CD4-positive, alpha-beta T cell treated with Interleukin-10 for 1 hour (primary cell): ENCODE data around the gene RSRC1.
"Not testable (repeated sequence)": the region's sequence is repeated elsewhere in the genome, so short reads cannot be mapped to it uniquely, and the experiment has no call there.

Experiments
- DNase-seq: peaks from one replicate; pipeline ENCODE4 v3.0.0-alpha.2; 2020

Gene RSRC1

DNA sequence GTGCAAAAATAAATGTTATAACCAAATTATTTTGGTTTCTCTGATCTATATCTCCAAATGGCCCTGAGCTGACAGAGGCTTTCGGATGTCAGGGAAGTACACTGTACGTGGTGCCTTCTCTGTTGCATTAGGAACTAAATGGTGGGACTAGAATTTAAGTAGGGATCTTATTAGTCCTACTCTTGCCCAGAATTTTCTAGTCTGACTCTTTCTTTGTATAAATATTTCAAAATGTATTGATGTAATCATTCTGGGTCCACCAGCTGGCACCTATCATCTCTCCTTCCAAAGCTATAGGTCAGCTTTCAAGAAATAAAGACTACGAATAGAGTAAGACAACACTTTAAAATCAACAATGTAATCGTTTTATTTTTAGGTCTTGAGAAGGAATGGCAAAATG lies 438.8 kb downstream of the RSRC1 start:
- DNase-seq: no peak

DNA sequence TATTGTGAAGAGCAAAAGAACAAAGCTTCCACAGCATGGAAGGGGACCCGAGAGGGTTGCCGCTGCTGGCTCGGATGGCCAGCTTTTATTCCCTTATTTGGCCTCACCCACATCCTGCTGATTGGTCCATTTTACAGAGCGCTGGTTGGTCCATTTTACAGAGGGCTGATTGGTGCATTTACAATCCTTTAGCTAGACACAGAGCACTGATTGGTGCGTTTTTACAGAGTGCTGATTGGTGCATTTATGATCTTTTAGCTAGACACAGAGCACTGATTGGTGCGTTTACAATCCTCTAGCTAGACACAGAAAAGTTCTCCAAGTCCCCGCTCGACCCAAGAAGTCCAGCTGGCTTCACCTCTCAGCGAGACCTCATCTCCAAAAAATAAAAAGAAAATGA lies 440.0 kb downstream of the RSRC1 start:
- not testable (repeated sequence) for DNase-seq

DNA sequence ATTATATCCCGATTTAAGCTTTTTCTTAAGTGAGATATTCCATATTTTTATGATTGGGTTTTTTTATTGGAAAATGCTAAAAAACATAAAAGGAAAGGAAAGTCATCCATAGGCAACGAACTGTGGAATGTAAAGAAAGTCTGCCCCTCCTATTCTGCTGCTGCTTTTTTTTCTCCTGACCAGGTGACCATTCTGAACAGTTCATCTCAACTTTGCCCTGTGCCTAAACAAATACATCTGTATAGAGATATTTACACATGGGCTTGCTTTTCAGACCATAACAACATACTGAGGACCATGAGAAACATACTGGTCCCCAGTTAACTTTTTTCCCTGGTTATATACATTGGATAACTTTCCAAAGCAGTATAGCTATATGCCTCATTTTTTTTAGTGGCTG lies 442.2 kb downstream of the RSRC1 start:
- DNase-seq: no peak

DNA sequence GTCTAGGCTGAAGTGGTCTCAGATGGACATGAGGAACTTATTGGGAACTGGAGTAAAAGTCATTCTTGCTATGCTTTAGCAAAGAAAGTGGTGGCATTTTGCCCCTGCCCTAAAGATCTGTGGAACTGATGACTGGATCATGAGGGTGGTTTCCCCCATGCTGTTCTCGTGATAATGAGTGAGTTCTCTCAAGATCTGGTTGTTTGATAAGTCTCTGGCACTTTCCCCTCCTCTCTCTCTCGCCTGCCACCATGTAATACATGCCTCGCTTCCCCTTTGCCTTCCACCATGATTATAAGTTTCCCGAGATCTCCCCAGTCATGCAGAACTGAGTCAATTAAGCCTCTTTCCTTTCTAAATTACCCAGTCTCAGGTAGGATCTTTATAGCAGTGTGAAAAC lies 449.6 kb downstream of the RSRC1 start:
- DNase-seq: no peak

DNA sequence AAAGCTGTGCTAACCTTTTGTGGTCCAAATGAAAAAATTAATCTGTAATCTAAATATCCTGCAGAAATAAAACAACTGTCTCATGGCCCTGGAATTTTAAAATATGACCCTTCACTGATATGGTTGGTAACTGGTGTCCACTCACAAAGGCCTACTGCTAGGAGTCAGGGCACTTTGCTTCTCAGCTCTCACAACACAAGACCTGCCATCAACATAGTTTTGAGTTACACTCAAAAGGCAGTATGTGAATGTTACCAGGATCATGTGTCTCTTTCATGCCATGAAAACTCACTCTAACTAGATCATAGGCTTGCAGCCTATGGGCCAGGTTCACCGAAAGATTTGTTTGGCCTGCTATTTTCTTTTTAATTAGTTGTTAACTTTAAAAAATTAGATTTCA lies 451.1 kb downstream of the RSRC1 start:
- no peak for DNase-seq

DNA sequence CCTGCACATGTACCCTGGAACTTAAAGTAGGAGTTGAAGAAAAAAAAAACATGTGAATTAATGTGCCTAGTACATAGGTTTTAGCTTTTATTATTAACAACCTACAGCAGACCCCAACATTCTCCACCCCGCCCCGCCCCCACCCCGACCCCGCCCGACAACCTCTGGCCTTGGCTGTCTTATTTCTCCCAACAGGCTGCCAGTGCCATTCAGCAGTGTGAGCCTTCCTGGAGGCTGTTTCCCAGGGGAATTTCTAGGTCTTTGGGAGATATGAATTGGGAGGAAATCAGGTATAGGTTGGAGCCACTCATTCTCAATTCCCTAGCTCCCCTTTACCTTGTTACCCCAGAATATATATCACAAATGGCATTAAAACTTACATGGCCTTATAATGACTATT lies 452.8 kb downstream of the RSRC1 start:
- no peak for DNase-seq

DNA sequence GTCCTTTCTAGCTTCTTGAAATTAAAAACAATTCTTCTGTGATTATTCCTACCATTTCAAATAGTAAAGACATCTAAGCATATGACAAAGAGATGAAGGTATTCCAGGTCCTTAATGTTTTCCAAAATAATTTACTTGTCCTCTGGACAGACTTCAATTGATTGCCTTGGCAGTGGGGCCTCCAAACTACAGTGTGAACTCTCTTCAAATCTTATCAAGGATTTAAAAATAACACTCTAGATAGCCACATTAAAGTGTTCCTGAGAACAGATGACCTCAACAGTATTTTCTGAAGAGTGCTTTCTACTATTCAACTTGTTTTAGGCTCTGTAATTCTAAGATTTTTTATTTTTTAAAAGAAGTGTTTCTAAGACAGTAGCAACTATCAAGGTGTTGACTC lies 453.2 kb downstream of the RSRC1 start:
- no peak for DNase-seq

DNA sequence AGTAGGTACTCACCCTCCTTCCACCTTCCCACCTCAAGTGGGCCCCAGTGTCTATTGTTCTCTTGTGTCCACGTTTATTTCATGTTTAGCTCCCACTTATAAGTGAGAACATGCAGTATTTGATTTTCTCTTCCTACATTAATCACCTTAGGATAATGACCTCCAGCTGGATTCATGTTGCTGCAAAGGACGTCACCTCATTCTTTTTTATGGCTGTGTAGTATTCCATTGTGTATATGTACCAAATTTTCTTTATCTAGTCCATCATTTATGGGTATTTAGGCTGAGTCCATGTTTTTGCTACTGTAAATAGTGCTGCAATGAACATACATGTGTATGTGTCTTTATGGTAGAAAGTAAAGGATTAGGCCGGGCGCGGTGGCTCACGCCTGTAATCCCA lies 455.2 kb downstream of the RSRC1 start:
- no peak for DNase-seq

DNA sequence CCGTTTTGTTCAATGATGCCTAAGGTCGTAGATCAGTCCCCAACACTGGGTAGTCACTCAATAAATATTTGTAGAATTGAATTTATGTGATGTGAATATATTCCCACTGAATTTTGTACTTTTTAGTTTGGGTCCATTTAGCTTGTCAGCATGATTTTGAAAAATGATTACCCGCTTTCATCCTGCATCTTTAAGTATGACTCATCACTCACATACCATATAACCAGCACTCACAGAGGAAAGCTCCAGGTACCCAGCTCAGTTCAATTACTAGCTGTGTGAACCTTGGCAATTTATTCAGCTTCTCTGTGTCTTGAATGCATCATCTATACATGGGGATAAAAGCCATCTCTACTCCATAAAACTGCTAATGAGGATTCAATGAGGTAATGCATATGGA lies 458.9 kb downstream of the RSRC1 start:
- DNase-seq: no peak

DNA sequence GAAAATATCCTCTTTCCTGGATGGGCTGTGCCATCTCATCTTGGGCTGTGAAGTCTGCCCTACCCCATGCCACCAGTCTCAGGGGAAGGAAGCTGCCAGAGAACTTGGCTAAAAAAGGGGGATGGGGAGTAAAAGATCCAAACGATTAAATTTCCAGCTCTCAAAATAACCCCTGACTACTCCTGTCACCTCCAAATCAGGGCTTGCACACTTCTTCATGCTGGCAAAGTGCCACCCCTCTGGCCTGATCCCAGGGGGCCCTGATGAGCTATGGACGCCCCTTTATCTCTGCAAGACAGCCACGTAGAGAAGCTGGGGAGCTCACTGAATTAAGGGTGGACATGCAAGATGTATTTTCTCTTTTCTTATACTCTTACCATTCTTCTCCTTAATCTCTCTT lies 459.9 kb downstream of the RSRC1 start:
- DNase-seq: no peak

DNA sequence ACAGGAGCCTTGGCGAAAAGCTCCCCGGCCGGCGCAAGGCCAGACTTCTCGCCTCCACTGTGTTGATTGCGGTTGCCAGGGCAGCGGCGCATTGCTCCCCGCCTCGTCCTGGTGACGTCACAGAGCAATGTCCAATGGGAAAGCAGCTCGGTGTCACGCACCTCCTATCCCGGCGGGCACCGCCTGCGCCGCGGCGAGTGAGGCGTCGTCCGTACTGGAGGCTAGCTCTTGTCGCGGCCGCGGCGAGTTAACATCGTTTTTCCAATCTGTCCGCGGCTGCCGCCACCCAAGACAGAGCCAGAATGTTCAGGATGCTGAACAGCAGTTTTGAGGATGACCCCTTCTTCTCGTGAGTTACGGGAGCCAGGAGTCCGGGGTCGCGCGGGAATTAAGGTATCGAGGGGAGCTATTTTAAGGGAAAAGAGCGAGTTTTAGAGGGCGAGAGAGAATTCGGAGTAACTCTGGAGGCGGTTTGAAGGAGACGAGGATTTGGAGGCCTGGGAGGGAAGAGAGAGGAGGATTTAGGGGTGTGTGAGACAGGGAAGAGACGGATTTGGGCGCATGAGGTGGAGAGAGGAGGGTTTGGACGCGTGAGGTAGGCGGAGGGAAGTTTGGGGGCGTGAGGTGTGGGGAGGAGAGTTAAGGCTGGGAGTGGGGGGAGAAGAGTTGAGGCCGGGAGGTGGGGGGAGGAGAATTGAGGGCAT lies 461.3 kb downstream of the RSRC1 start, which contains the start of gene MLF1:
MLF1 (plus strand) TSS at position 196 of the 704 bp plus-strand sequence; CDS start at position 303, 107 bp downstream.
- DNase-seq: peak; percentile 91

DNA sequence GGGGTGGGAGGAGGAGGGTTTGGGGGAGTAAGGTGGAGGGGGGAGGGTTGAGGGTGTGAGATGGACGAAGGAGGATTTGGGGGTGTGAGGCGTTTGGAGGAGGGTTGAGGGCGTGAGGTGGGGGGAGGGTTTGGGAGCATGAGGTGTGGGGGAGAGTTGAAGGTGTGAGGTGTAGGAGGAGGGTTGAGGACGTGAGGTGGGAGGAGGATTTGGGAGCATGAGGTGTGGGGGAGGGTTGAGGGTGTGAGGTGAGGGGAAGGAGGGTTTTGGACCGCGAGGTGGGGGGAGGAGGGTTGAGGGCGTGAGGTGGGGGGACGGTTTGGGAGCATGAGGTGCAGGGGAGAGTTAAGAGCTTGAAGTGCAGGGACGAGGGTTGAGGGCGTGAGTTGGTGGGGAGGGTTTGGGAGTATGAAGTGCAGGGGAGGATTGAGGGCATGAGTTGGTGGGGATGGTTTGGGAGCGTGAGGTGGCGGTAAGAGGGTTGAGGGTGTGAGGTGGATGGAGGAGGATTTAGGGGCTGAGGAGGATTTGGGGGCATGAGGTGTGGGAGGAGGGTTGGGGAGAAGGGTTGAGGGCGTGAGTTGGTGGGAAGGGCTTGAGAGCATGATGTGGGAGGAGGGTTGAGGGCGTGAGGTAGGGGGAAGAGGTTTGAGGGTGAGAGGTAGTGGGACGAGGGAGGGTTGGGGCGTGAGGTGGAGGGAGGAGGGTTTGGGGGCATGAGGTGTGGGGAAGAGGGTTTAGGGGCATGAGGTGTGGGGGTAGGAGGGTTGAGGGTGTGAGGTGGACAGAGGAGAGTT lies 462.3 kb downstream of the RSRC1 start:
- no peak for DNase-seq

DNA sequence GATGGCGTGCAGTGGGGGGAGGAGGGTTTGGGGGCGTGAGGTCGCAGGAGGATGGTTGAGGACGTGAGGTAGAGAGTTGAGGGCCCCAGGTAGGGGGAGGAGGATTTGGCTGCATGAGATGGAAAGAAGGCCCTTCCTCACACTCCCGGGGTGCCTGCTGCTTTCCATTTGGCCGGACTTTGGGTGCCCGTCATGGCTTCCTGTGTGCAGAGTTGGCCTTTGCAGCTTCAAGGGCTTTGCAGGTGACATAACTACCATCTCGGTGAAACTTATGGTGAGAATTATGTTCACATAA lies 462.8 kb downstream of the RSRC1 start:
- no peak for DNase-seq

DNA sequence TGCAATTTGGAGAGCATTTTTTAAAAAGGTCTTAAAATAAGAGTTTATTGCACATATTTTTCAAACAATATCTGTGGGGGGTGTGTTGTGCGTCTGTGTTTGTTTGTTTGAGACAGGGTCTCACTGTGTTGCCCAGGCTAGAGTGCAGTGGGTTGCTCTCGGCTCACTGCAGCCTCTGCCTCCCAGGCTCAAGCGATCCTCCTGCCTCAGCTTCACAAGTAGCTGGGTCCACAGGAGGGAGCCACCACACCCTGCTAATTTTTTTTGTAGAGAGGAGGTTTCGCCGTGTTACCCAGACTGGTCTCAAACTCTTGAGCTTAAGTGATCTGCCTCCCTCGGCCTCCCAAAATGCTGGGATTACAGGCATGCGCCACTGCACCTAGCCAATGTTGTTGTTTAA lies 463.8 kb downstream of the RSRC1 start:
- no peak for DNase-seq

DNA sequence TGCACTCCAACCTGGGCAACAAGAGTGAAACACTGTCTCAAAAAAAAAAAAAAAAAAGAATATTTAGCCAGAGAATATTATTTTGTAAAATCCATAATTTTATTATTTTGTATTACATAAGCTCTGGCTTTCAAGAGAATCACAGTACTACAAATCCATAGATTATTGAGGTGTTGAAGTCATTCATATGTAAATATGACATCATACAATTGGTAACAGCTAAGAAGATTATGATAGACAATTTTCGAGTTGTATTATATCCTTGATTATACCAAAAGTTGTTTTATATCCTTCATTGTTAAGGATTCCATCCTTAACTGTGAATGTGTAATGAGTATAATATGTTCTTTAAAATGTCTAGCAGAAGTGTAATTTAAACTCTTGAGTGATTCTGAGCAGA lies 464.8 kb downstream of the RSRC1 start:
- DNase-seq: no peak

DNA sequence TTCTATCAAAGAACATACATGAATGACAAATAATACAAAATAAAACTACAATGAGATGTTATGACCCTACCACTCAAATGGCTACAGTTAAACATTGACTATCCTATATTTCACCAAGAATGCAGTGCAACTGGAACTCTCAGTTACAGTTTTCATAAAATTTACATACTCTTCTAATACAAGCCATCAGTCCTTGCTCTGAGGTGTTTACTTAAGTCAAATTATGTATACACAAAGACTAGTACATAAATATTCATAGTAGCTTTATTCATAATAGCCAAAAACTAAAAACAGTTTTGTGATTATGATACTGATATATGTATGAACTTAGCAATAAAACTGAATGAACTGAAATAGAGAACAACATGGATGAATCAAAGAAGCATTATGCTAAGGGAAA lies 480.3 kb downstream of the RSRC1 start:
- DNase-seq: no peak
